GM21825 (cell line): Measurements from ENCODE around the gene MAP3K5.
"Not testable (repeated sequence)": the region's sequence is repeated elsewhere in the genome, so short reads cannot be mapped to it uniquely, and the experiment has no call there.

Source experiments
- ATAC-seq: cut with Tn5 transposase; IDR thresholded peaks from one replicate; pipeline ENCODE4 v1.9.1; 2021; ENCODE audit warnings: mild to moderate bottlenecking, moderate library complexity; ENCODE audit not compliant: unreplicated experiment

Gene MAP3K5

DNA sequence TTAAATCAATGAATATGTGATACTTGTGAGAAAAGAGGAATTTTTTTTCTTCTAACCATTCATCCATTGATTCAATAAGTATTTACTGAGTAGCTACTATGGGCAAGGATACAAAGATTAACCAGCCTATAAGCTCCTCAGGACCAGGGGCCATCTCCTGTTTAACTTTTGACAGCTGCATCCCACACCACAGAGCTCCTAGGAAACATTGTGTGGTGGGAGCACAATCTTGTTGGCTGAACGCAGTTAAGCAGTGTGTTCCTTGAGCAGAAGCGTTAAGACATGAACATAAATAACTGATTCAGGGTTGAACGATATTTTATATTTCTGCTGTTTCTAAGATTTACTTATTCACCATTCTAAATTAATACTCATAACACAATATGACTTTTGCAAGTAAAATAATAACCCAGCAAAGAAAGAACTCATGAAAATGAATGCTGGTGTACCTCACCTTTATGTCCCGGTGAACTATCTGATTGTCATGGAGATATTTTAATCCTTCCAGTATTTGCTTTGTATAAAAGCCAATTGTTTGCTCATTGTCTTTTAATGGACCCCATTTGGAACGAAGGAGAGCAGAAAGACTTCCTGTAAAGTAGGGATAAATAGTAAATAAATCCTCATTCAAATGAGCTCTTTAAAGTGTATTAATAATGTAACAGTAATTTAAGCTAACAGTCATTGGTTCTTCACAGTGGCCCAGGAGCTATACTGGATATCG is 179.4 kb downstream of the MAP3K5 start:
- ATAC-seq, result no peak

DNA sequence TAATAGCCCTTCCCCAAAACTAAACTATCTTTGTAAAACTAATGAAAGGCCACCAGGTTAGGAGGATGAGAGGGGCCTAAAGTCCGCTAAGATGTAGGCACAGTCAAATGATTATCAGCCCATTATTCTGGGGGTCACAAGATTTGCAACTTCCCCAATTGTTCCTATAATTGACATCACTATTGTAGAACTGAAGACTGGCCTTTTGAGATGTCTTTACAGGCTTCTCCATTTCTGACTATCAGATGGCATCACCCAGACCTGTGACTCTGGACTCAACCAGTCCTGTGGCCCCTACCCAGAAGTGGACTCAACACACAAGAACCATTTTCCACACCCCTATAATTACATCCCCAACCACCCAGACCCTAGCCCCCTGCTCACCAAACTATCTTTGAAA is 180.5 kb downstream of the MAP3K5 start:
- ATAC-seq, result no peak

DNA sequence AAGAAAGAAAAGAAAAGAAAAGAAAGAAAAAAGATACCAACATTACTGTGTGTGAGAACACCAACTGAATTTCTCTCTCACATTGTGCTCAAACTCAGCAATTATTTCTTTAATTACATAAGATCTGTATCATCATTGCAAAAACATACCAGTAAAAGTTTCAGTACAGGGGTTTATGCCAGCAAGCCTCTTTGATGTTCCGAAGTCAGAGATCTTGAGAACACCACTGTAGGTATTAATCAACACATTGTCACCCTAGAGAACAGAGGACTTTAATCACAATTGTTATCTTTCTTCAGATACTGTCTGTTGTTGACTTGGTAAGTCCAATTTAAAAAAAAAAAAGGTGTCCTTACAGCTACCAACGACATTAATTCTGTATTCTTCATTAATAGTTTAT is 181.1 kb downstream of the MAP3K5 start:
- no peak for ATAC-seq

- no peak for ATAC-seq
Observed at GRCh38 chr6:136609873-136610706, 182.2 kb downstream of the MAP3K5 start.

DNA sequence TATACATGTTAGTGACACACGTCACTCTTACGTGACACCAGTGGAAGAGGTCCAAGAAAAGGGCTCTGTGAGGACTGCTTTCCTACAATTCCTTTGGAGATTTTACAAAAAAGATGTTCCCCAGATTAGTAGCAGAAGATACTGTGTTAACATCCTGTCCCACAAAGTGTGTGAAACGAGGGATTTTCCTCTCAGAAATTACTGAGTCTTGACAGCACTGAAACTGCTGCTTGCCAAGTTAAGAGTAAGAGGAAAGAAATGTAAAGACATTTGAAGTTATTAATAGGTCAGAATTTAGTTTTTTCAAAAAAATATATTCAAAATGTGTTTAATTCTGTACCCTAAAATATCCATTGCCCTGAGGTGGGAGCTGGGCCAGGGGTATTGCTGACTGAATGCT is 183.3 kb downstream of the MAP3K5 start:
- ATAC-seq, result no peak

GRCh38 chr6:136607932-136608772 is 184.1 kb downstream of the MAP3K5 start:
- peak; percentile 76 for ATAC-seq

DNA sequence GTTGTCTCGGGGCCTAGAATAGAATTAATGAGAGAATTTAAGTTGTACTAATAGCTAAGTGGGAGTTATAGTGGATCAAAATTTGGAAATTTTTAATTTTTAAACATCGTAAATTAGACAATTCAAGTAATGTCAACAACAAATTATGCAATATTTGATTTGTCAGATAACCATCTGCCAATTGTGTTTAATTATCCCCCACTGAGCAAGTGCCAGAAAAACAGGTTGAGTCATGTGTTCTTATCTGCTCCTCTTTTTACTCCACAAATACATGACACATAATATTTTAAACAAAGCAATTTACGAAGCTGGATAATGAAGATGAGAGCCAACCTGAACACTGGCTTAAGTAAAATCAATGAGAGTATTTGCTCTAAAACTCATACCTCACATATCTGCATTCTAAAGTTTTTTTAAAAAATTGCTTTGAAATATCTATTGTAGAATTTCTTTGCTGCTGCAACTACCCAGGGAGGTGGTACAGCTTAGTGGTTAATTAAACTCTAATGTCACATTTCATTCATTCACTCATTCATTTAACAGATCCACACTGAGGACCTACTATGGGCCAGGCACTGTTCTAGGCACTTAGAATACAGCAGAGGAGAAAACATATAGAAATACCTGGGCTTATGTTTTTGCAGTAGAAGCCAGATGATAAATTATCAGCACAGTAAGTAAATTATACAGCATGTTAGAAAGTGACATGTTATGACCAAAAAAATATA is 184.9 kb downstream of the MAP3K5 start:
- no peak for ATAC-seq

DNA sequence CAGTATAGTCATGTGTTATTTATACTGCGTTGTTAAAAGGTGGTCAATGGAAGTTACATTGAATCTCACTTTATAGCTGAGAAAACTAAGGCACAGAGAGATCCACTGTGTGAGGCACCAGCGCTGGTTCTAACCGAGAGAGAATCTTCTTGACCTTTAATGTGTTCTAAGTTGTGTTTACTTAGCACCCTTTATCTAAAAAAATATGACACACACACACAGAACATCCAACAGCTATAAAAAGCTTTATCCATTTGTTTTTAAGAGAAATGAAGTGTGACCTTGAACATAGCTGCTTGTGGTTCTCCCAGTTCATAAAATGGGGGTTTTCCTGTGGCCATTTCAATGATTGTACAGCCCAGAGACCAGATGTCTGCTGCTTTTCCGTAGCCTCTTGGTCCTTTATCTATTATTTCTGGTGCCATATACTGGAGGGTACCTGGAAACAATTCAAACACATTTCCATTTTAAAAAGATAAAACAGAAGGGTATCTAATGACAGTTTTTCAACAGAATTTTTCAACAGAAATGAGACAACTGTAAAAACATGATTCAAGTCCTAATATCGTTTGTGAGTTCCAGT is 187.3 kb downstream of the MAP3K5 start:
- ATAC-seq, result no peak

DNA sequence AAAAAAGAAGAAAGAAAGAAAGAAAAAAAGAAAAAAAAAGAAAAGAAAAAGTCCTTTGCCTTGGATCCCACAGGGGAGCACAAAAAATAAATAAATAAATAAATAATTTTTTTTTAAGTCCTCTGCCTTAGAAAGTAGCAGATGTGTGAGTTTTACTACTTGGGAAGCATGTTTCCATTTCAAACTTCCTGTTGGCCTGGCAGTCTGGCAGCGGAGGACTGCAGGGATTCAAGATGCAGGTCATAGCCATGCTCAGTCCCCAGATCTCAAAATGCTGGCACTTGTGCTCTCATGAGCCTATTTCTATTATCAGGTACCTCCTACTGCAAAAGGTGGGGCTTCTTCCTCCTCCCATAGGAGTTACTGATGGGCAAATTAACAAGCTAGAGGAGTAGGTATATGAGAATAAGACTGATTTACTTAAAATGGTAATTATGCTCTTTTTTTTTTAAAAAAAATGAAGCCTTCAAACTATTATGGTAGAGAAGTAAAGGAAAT is 187.9 kb downstream of the MAP3K5 start:
- ATAC-seq, result no peak

- no peak for ATAC-seq
Observed at GRCh38 chr6:136600818-136601217, 191.5 kb downstream of the MAP3K5 start.

- no peak for ATAC-seq
Observed at GRCh38 chr6:136599329-136600011, 192.8 kb downstream of the MAP3K5 start.

GRCh38 chr6:136598048-136598447 is 194.2 kb downstream of the MAP3K5 start:
- no peak for ATAC-seq

GRCh38 chr6:136594671-136595070 is 197.6 kb downstream of the MAP3K5 start:
- no peak for ATAC-seq

- peak; percentile 97 for ATAC-seq
Observed at GRCh38 chr6:136593748-136594490, 198.4 kb downstream of the MAP3K5 start.

DNA sequence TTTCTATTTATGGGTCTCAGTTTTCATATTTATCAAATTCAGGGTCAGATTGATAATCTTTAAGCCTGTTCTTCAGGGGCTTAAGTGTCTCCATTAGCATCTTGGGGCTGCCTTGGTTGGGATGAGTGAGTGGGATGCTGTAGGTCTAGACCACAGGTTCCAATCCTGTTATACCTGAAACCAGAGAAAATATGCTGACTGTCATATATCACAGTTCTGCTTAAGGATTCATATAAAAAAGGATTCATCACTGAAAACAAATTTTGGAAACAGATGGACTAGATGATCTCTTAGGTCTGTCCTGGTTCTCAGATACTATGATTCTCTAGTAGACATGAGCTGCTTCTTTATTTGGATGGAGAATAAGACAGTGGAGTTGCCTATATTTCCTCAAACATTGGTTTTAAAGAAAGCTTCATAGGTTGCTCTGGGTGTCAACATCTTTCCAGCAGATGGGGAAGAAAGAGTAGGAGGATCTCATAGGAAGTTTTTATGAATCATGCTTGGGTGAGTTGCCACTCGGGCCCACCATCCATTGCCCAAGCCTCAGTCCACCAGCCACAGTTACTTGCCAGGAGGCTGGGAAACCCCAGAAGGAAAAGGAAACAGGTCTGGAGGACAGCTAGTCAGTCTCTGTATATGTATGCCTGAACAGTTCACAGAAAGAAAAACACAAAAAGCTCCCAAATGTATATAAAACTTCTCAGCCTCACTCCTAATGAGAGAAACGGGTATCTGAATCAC is 199.2 kb downstream of the MAP3K5 start:
- no peak for ATAC-seq

- ATAC-seq, result no peak
Observed at GRCh38 chr6:136591617-136592016, 200.7 kb downstream of the MAP3K5 start.

GRCh38 chr6:136590846-136591245 is 201.4 kb downstream of the MAP3K5 start:
- not testable (repeated sequence) for ATAC-seq

GRCh38 chr6:136587527-136587926 is 204.8 kb downstream of the MAP3K5 start:
- peak; percentile 47 for ATAC-seq
